Stimulated activated CD8-positive, alpha-beta memory T cell treated with anti-CD3 and anti-CD28 coated beads, Interleukin-7, amount 100 ng/mL, for 48 hours (primary cell): ENCODE data around the gene VPS26A.
"Not testable (repeated sequence)": the region's sequence is repeated elsewhere in the genome, so short reads cannot be mapped to it uniquely, and the experiment has no call there.

ENCODE experiments used
- DNase-seq, 2 donors: peaks; one replicate each; pipeline ENCODE4 v3.0.0-alpha.2; 2020; ENCODE audit warnings: low read depth in 1 of 2; ENCODE audit errors: extremely low read depth in 1 of 2

The VPS26A gene

DNA sequence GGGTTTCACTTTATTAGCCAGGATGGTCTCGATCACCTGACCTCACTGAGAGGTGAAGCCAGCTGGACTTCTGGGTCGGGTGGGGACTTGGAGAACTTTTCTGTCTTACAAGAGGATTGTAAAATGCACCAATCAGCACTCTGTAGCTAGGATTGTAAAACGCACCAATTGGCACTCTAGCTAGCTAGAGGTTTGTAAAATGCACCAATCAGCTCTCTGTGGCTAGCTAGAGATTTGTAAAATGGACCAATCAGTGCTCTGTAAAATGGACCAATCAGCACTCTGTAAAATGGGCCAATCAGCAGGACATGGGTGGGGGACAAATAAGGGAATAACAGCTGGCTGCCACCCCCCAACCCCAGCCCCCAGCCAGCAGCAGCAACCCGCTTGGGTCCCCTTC is 51.3 kb downstream of the VPS26A start:
- DNase-seq: not testable (repeated sequence)

DNA sequence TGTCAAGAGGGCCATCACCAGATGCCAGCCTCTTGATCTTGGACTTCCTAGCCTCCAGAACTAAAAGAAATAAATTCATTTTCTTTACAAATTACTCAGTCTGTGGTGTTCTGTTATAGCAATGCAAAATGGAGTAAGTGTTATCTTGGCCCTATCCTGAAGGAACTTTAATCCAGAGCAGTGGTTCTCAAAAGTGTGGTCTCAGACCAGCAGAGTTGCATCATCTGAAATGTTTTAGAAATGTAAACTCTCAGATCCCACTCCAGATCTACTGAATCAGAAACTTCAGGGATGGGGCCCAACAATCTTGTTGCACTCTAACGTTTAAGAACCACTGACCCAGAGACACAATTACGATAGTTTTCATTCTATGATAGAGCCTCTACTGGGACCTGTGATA is 52.8 kb downstream of the VPS26A start:
- no peak for DNase-seq

DNA sequence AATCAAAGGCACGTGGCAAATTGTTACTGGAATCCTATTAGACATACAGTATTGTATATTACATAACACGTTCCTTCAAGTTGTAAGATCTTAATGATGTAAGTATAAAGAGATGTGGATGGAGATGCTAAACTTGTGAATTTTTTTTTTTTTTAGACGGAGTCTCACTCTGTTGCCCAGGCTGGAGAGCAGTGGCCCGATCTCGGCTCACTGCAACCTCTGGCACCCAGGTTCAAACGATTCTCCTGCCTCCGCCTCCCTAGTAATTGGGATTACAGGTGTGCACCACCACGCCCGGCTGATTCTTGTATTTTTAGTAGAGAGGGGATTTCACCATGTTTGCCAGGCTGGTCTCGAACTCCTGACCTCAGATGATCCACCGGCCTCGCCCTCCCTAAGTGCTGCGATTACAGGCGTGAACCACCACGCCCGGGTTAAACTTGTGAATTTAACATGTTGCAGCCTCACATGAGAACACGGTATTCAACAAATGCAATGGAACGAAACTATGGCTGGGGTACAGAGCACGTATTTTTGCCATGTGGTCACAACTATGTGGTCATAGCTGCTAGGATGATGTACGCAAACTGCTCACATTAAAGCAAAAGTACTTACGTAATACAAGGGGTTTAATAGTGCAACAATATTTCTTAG is 55.2 kb downstream of the VPS26A start:
- peak in 1 of 2 donors; percentile 5 for DNase-seq

DNA sequence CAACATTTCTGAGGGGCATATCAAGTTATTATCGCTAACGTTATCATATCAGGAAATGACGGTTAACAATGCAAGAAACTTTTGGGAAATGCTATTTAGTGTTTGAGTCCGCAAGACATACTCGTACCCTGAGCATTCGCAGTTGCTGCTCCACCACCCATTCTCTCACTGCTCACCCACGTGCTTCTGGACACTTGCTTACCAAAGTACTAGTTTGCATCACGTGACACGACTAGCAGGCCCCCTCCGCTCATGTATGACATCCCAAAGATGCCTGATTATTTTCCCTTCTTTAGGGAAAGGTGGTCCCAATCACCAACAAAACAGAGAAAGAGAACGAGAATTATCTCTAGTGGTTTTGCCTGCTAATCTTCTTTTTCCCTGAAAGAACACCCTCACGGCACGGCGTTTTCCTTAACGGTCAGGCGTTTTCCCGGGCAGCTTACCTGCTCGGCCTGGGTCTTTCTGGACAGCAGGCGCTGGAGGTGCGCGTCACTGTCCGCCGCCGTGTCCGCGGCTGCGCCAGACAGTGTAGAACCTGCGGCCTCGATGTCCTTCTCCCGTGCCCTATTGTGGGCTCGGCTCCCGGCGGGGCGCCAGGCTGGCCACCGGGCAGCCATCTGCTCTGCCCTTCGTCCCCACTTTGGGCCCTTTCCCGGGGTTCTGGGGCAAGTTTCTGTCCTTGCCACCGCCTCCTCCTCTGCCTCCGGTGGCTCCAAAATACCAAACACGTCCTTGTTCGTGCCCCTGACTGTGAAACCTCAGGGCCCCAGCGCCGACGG is 56.0 kb downstream of the VPS26A start, which contains the start of gene SUPV3L1:
TSS of gene SUPV3L1 (plus strand) at position 492 of the 782 bp plus-strand sequence. CDS start at position 550, 58 bp downstream.
- DNase-seq: peak; percentile 69 to 88

DNA sequence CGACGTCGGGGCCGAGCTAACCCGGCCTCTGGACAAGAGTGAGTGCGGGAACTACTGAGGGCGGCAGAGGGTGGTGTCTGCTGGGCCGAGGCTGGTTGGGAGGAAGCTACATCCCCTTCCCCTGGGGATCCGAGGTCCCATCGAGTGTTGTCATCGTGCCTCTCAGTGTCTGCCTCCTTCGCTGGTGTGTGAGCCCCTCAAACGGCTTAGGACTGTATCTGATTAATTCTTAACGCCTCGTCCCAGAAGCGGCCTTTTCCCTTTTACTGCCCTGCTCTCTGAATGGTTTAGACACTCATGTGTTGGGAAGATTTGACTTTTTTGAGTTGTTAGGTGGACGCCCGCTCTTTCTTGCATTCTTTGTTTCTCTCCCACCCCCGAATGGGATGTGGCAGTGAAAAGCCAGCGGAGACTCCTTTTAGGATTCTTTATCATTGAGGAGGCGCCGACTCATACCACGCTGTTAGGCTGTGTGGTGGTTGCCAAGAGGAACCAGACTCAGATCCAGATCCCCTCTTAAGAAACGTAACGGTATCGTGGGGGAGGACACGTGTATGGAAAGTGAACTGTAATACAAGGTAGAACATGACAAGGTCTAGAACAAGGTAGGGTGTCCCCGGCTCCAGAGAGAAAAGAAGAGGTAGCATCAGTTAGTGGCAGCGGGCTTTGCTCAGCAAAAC is 56.7 kb downstream of the VPS26A start:
- peak in 1 of 2 donors; percentile 2 for DNase-seq

DNA sequence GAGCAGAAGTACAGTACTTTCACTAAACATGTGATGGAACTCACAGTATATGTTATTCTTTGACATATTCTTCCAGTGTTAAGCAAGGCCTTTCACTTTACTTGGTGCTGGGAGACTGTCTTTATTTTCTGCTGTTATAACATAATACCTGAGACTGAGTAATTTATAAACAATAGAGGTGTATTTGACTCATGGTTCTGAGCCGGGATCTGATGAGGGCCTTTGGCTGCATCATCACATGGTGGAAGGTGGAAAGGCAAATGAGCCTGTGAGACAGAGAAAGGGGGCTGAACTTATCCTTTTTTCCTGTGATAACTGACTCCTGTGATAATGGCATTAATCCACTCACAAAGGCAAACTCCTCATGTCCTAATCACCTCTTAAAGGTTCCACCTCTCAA is 57.5 kb downstream of the VPS26A start:
- DNase-seq: no peak

GRCh38 chr10:69182005-69182404 is 58.0 kb downstream of the VPS26A start:
- no peak for DNase-seq

DNA sequence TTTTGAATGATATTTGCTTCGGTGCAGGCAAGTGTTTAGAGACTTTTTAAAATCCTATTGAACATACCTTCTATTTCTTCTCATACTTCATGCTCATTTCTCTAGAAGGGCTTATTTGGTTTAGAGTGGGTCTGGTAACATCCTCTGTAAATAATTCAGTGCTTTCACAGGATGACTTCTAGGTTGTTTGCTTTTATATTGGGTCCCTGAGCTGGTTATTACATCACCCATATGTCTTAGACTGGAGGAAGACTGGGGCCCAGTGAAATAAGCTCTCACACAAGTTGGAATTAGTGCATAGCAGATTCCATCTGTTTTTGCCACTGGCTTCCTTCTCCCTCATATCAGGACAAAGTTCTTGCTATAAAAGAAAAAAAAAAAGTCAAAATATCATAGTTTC is 62.5 kb downstream of the VPS26A start:
- DNase-seq: no peak

DNA sequence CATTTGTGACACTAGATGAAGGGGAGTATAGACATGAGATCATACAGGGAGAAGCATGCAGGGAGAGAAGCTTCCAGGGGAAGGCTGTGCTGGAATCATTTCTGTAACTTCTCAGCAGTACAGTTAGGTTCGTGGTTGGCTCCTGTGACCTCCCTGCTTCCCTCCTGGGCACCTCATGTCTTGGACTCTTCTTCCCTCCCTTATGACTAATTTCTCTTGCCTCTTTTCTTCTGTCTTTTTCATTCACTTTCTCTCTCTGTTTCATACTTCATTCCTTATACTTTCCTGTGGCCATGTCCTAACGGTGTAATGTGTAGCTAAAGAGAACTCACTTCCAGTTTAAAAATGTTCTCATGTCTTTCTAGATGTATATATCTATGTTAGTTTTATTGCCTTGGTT is 77.1 kb downstream of the VPS26A start:
- no peak for DNase-seq

GRCh38 chr10:69202332-69202731 is 78.4 kb downstream of the VPS26A start:
- no peak for DNase-seq

DNA sequence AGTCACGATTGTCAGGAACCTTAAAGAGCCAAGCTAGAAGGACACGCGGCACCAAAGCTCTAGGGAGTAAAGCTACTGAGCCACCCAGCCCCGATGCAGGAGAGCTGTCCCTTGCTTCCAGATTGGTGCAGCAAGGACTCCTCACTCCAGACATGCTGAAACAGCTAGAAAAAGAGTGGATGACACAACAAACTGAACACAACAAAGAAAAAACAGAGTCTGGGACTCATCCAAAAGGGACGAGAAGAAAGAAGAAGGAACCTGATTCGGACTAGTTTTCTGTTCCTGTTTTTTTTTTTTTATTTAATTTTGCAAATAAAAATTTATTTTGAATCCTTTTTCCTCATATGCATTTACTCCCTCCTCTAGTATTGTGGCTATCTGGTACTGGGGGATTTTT is 84.8 kb downstream of the VPS26A start:
- no peak for DNase-seq

- no peak for DNase-seq
Observed at GRCh38 chr10:69209787-69210484, 86.0 kb downstream of the VPS26A start.

DNA sequence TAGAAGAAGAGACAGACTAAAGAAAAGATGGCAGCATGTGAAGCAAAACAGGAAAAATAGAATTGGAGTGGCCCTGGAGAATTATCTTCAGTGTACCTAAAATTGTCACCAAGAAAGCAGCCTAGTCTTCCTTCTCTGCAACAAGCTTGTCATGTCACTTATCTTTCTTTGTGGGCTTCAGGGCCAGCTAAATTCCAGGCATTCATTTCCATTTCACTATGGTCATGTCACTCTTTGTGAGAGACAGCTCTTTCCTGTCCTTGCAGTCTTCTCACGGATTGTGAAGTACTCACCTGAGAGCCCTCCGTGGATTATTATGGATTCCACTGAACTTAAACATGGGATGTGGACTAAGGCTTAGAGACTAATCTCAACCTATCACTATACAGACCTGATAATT is 87.1 kb downstream of the VPS26A start:
- no peak for DNase-seq

- no peak for DNase-seq
Observed at GRCh38 chr10:69211524-69211923, 87.5 kb downstream of the VPS26A start.

DNA sequence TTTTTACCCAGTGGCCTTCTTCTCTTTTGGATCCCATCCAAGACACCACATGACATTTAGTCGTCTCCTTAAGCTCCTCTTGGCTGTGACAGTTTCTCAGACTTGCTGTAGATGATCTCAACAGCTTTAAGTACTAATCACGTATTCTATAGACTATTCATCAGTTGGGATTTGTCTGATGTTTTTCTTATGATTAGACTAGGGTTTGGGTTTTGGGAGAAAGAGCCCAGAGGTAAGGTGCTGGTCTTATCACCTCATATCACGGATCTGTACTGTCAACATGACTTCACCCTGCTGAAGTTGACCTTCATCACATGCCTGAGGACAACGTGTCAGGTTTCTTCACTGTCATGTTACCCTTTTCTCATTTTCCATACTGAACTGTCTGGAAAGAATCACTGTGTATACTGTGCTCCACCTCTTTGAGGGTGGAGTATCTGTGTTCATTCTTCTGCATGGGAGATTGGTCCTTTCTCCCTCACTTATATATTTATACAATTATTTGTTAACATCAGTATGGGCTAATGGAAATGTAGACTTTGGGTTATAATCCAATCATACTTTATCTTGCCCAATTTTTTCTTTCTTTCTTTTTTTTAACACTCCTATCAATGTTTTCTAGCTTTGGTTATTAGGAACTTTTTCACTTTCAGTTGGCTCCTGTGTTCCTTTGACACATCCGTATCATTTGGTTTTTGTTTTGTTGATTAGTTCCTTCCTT is 89.8 kb downstream of the VPS26A start:
- DNase-seq: no peak

GRCh38 chr10:69214666-69215131 is 90.7 kb downstream of the VPS26A start:
- no peak for DNase-seq

DNA sequence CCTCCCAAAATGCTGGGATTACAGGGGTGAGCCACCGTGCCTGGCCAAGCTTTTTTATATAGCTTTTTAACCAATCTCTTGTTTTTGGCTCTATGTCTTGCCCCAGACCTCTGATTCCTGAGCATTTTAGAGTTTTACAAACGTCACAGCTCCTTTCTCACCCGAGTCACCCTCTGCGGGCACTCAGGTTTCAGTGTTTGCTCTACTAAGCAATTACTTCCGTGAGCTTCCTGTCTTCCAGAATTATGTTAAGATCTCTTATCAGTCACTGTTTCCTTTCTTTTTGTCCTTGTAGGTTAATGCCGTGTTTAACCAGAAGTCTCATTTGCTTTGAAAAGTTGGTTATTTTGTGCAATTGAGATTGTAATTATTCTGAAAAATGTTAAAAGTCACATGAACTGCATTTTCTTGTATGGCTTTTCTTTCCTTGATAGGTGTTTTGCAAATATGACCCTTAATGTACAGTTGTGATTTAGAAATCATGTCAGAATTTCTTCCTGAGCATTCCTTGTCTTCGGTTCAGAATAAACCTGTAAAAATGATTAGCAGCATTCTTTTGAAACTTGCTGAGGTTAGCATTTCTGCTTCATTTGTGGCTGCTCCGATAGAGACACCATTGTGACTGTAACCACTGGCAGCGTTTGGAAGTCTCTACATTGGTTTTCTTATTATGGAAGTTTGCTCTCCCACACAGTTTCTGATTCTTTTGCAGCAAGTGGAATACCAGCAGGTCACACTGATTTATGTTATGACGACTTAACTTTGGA is 91.6 kb downstream of the VPS26A start:
- DNase-seq: peak in 1 of 2 donors; percentile 11

GRCh38 chr10:69216577-69217118 is 92.7 kb downstream of the VPS26A start:
- DNase-seq: no peak

DNA sequence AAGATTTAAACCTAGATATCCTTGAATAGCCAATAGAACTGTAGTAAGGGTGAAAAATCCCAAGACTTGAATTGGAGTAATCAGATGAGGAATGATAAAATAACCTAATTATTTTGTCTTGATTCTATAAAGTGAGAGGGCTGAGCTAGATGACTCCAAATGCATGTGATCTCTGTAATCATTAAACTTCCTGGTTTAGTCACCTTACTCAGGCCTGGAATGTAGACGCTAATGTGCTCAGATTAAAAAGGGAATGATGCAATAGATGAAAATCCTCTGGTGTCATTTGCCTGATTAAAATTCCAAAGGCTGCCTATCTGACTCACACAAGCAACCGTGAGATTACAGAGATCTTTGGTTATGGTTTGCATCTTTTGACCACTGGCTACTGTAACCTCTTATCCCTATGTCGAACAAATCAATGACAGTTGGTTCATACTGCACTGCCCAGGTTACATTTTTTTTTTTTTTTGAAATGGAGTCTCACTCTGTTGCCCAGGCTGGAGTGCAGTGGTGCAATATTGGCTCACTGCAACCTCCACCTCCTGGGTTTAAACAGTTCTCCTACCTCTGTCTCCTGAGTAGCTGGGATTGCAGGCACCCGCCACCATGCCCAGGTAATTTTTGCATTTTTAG is 93.3 kb downstream of the VPS26A start:
- DNase-seq: no peak
